HEK293T (cell line): ENCODE data around the gene CGN.

Experiments used
- CTCF ChIA-PET: fragments of 350-600 bp; formaldehyde crosslinking; extraction: SDS; loops from one replicate; lab custom pipeline; 2021; ENCODE audit warnings: antibody characterized with exemption, inconsistent platforms; lab: Yijun Ruan, JAX
- POLR2A ChIA-PET: fragments of 350-600 bp; formaldehyde crosslinking; extraction: SDS; loops from one replicate; lab custom pipeline; 2020; ENCODE audit warnings: antibody characterized with exemption, inconsistent platforms; lab: Yijun Ruan, JAX
- DNase-seq: peaks from one replicate; pipeline ENCODE4 v3.0.0; 2012; ENCODE audit warnings: mixed read lengths; ENCODE audit errors: extremely low spot score
- ARNT ChIP-seq: fragments of 450-650 bp; IDR thresholded peaks from 2 replicates; pipeline ENCODE4 v1.6.1; 2017; ENCODE audit warnings: mild to moderate bottlenecking
- BHLHE40 ChIP-seq: fragments of 450-650 bp; IDR thresholded peaks from 2 replicates; pipeline ENCODE4 v1.6.1; 2016; ENCODE audit warnings: mild to moderate bottlenecking, moderate library complexity, borderline replicate concordance
- CTBP1 ChIP-seq: fragments of 450-650 bp; IDR thresholded peaks from 2 replicates; pipeline ENCODE4 v1.6.1; 2016; ENCODE audit warnings: borderline replicate concordance
- ELF4 ChIP-seq: fragments of 450-650 bp; IDR thresholded peaks from 2 replicates; pipeline ENCODE4 v1.6.1; 2017; ENCODE audit warnings: antibody characterized with exemption
- FOXA1 ChIP-seq: fragments of 450-650 bp; IDR thresholded peaks from 2 replicates; pipeline ENCODE4 v1.6.1; 2016; ENCODE audit warnings: mild to moderate bottlenecking
- FOXK2 ChIP-seq: fragments of 450-650 bp; IDR thresholded peaks from 2 replicates; pipeline ENCODE4 v1.6.1; 2016; ENCODE audit warnings: mild to moderate bottlenecking
- FOXM1 ChIP-seq: fragments of 450-650 bp; IDR thresholded peaks from 2 replicates; pipeline ENCODE4 v1.6.1; 2017; ENCODE audit warnings: mild to moderate bottlenecking, borderline replicate concordance
- HDGF ChIP-seq: fragments of 450-650 bp; IDR thresholded peaks from 2 replicates; pipeline ENCODE4 v1.6.1; 2017; ENCODE audit warnings: antibody characterized with exemption, borderline replicate concordance
- L3MBTL2 ChIP-seq: fragments of 450-650 bp; conservative IDR thresholded peaks from 2 replicates; pipeline ENCODE4 v1.6.1; 2016; ENCODE audit warnings: mild to moderate bottlenecking
- LEF1 ChIP-seq: fragments of 450-650 bp; IDR thresholded peaks from 2 replicates; pipeline ENCODE4 v1.6.1; 2017; ENCODE audit warnings: mild to moderate bottlenecking, borderline replicate concordance
- NFRKB ChIP-seq: fragments of 450-650 bp; IDR thresholded peaks from 2 replicates; pipeline ENCODE4 v1.6.1; 2016; ENCODE audit warnings: mild to moderate bottlenecking, moderate library complexity
- PKNOX1 ChIP-seq: fragments of 450-650 bp; IDR thresholded peaks from 2 replicates; pipeline ENCODE4 v1.6.1; 2016
- SP1 ChIP-seq: fragments of 450-650 bp; IDR thresholded peaks from 2 replicates; pipeline ENCODE4 v1.6.1; 2017
- SUZ12 ChIP-seq: fragments of 450-650 bp; IDR thresholded peaks from 2 replicates; pipeline ENCODE4 v1.6.1; 2016; ENCODE audit warnings: mild to moderate bottlenecking
- TARDBP ChIP-seq: fragments of 450-650 bp; IDR thresholded peaks from 2 replicates; pipeline ENCODE4 v1.6.1; 2016
- ZNF384 ChIP-seq: fragments of 450-650 bp; IDR thresholded peaks from 2 replicates; pipeline ENCODE4 v1.6.1; 2016

CGN gene

GRCh38 chr1:151540982-151541377 is 29.8 kb downstream of the CGN start:
- no peak for TF ChIP-seq PKNOX1
- no peak for TF ChIP-seq FOXA1
- no peak for TF ChIP-seq FOXK2
- TF ChIP-seq ZNF384: no peak
- no peak for TF ChIP-seq SUZ12
- TF ChIP-seq ELF4: no peak
- no peak for TF ChIP-seq BHLHE40
- TF ChIP-seq L3MBTL2: no peak
- TF ChIP-seq TARDBP: no peak
- no peak for TF ChIP-seq FOXM1
- TF ChIP-seq SP1: no peak
- TF ChIP-seq ARNT: no peak
- TF ChIP-seq CTBP1: no peak
- TF ChIP-seq HDGF: no peak
- no peak for TF ChIP-seq NFRKB
- no peak for TF ChIP-seq LEF1
- POLR2A ChIA-PET: interaction anchor here (0.5 to 2.2 kb wide), 19 partner anchors 8 to 221 kb away, joined by 3 to 13 read pairs (median 4); partner anchors contain the start of genes CGN, POGZ, PSMB4 and RIIAD1
- peak; percentile 42 for DNase-seq
- CTCF ChIA-PET: interaction anchor here (1.3 to 2.4 kb wide), 2 partner anchors 53 to 194 kb away, joined by 3 to 11 read pairs; no protein-coding TSS in a partner anchor

GRCh38 chr1:151541752-151542151 is 30.6 kb downstream of the CGN start:
- POLR2A ChIA-PET: interaction anchor here (1.0 to 2.2 kb wide), 8 partner anchors 18 to 220 kb away, joined by 3 to 9 read pairs (median 4); partner anchors contain the start of genes CGN and RIIAD1
- TF ChIP-seq FOXK2: no peak
- TF ChIP-seq PKNOX1: no peak
- no peak for DNase-seq
- CTCF ChIA-PET: interaction anchor here (1.3 to 2.4 kb wide), 2 partner anchors 52 to 193 kb away, joined by 3 to 11 read pairs; no protein-coding TSS in a partner anchor

- ChIA-PET CTCF (no interaction called here), POLR2A (interaction anchor here (1.5 kb wide), 1 partner anchor 70 kb away, joined by 3 read pairs; no protein-coding TSS in a partner anchor)
- TF ChIP-seq SUZ12: no peak
- no peak for TF ChIP-seq CTBP1
- no peak for TF ChIP-seq FOXA1
- no peak for TF ChIP-seq LEF1
- TF ChIP-seq FOXM1: no peak
- TF ChIP-seq SP1: no peak
- no peak for TF ChIP-seq HDGF
- no peak for TF ChIP-seq TARDBP
- TF ChIP-seq ZNF384: no peak
- no peak for TF ChIP-seq ELF4
- no peak for DNase-seq
These were observed 31.5 kb downstream of the CGN start for GRCh38 chr1:151542710-151543129.

- DNase-seq: no peak
- ChIA-PET POLR2A (interaction anchor here (0.6 kb wide), 1 partner anchor 34 kb away, joined by 3 read pairs; the partner anchor contains the start of gene CGN), CTCF (interaction anchor here (1.3 kb wide), 1 partner anchor 10 kb away, joined by 3 read pairs; no protein-coding TSS in a partner anchor)
- no peak for TF ChIP-seq FOXK2
These were observed 34.4 kb downstream of the CGN start for GRCh38 chr1:151545542-151545941.

- CTCF ChIA-PET: no interaction called here
- TF ChIP-seq FOXA1: no peak
- TF ChIP-seq ZNF384: no peak
- TF ChIP-seq ELF4: no peak
- no peak for TF ChIP-seq ARNT
- TF ChIP-seq LEF1: no peak
- TF ChIP-seq SP1: no peak
- TF ChIP-seq CTBP1: no peak
- TF ChIP-seq FOXK2: no peak
- TF ChIP-seq SUZ12: no peak
- no peak for TF ChIP-seq PKNOX1
- TF ChIP-seq NFRKB: no peak
- TF ChIP-seq BHLHE40: no peak
- no peak for TF ChIP-seq L3MBTL2
- no peak for TF ChIP-seq FOXM1
- no peak for TF ChIP-seq HDGF
- no peak for TF ChIP-seq TARDBP
- DNase-seq: no peak
- POLR2A ChIA-PET: no interaction called here
These were observed 35.1 kb downstream of the CGN start for GRCh38 chr1:151546011-151546925.

- CTCF ChIA-PET: no interaction called here
- DNase-seq: no peak
- TF ChIP-seq SUZ12 (no peak), FOXM1 (no peak), L3MBTL2 (no peak), BHLHE40 (no peak), ARNT (no peak), NFRKB (no peak)
- POLR2A ChIA-PET: no interaction called here
These were observed 36.1 kb downstream of the CGN start for GRCh38 chr1:151547119-151547899.
